Breast epithelium (tissue), 3 donors: Measurements from ENCODE around the gene RILP.

Experiments used
- POLR2A ChIP-seq: fragments of 450-650 bp; IDR thresholded peaks from one replicate; pipeline ENCODE4 v1.6.1; 2016; ENCODE audit warnings: antibody characterized with exemption, mild to moderate bottlenecking, moderate library complexity
- POLR2AphosphoS5 ChIP-seq, 3 donors: sonication (generic); formaldehyde crosslinking; IDR thresholded peaks; one replicate each; pipeline ENCODE4 v1.6.1; 2017; ENCODE audit warnings: antibody characterized with exemption in 3 of 3
- TF ChIP-seq, protein P1 (sequence below), 3 donors: fragments of 450-650 bp; IDR thresholded peaks; one replicate each; pipeline ENCODE4 v1.5.1; 2016 to 2017; ENCODE audit warnings: antibody characterized with exemption in 3 of 3, mild to moderate bottlenecking in 3 of 3, moderate library complexity in 3 of 3

GRCh38 chr17:1658100-1658499, 8.4 kb upstream of the RILP start:
- TF ChIP-seq, protein P1, sequence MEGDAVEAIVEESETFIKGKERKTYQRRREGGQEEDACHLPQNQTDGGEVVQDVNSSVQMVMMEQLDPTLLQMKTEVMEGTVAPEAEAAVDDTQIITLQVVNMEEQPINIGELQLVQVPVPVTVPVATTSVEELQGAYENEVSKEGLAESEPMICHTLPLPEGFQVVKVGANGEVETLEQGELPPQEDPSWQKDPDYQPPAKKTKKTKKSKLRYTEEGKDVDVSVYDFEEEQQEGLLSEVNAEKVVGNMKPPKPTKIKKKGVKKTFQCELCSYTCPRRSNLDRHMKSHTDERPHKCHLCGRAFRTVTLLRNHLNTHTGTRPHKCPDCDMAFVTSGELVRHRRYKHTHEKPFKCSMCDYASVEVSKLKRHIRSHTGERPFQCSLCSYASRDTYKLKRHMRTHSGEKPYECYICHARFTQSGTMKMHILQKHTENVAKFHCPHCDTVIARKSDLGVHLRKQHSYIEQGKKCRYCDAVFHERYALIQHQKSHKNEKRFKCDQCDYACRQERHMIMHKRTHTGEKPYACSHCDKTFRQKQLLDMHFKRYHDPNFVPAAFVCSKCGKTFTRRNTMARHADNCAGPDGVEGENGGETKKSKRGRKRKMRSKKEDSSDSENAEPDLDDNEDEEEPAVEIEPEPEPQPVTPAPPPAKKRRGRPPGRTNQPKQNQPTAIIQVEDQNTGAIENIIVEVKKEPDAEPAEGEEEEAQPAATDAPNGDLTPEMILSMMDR (IDR thresholded peaks at IDR 0.05) = no peak
- TF ChIP-seq POLR2A (no peak), POLR2AphosphoS5 (IDR thresholded peaks at IDR 0.05) (no peak)
